Esophagus (tissue), 2 donors: ENCODE results near the gene LMO7. TPM values are rescaled to one million over a fixed set of nuclear protein-coding genes. Genes with fewer than 3 reads are reported as not detected.

Experiments used
- H3K27ac ChIP-seq, 2 donors: one replicate each; pipeline ENCODE4 v1.5.1; 2013; ENCODE audit warnings: low read depth in 2 of 2, mild to moderate bottlenecking in 2 of 2, inconsistent platforms in 1 of 2, low read length in 1 of 2, moderate library complexity in 1 of 2
- H3K27me3 ChIP-seq, 2 donors: one replicate each; pipeline ENCODE4 v1.6.1; 2013; ENCODE audit warnings: low read length in 2 of 2, control low read depth in 1 of 2, mild to moderate bottlenecking in 1 of 2; ENCODE audit not compliant: insufficient read depth in 2 of 2, control insufficient read depth in 1 of 2
- H3K36me3 ChIP-seq, 2 donors: one replicate each; pipeline ENCODE4 v1.6.1; 2013; ENCODE audit warnings: low read length in 1 of 2; ENCODE audit not compliant: control insufficient read depth in 2 of 2, insufficient read depth in 2 of 2
- H3K4me1 ChIP-seq, 2 donors: one replicate each; pipeline ENCODE4 v1.6.1; 2013; ENCODE audit warnings: low read length in 1 of 2; ENCODE audit not compliant: control insufficient read depth in 2 of 2, insufficient read depth in 2 of 2
- H3K4me3 ChIP-seq, 2 donors: one replicate each; pipeline ENCODE4 v1.5.1; 2013; ENCODE audit warnings: low read length in 2 of 2, mild to moderate bottlenecking in 2 of 2, low read depth in 1 of 2, moderate library complexity in 1 of 2
- H3K9me3 ChIP-seq, 2 donors: one replicate each; pipeline ENCODE4 v1.6.1; 2013; ENCODE audit warnings: mild to moderate bottlenecking in 2 of 2, low read depth in 1 of 2, low read length in 1 of 2, moderate library complexity in 1 of 2; ENCODE audit not compliant: control insufficient read depth in 2 of 2, insufficient read depth in 1 of 2
- WGBS, 2 donors: extraction: QIAGEN DNeasy Blood & Tissue Kit; methylation state at CpG; one replicate each; pipeline ENCODE4 v1.1.7; 2013; 5-methylcytosine and 5-hydroxymethylcytosine counted together
- polyA plus RNA-seq, 2 donors: library from polyadenylated mRNA; stranded (reverse); fragments of 200-250 nt; gene quantifications; one replicate each; pipeline ENCODE4 v1.2.3, GENCODE V29; 2013
- donor health status: healthy with polysubstance abuse.
- donor health status: Bipolar disorder and iron deficiency.

The LMO7 gene
- polyA plus RNA-seq, 2 donors = 115 to 253 TPM

DNA sequence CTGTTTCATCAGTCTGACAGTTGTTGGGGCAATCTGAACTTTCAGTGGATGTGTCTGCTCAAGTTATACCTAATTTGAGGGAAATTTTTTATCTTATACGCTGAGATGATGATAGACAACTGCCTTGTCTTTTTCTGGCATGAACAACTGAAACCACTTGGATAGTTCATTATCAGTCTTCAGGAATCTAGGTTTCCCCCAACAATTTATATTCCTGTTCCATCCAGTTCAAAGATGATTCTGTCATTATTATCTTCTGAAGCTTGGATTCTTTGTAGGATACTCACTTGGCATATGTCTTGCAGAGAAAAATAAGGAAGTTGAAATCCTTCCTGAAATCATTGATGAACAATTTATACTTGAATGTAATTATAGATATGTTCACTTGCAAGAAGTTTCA, 193.7 kb downstream of the LMO7 start:
- H3K36me3 ChIP-seq = peaks cover 0 to 4% of the 10 kb centered on the region in 2 donors
- H3K4me3 ChIP-seq = no peak overlapping the region
- no peaks in the 10 kb centered on the region for H3K4me1 ChIP-seq
- H3K27me3 ChIP-seq = no peaks in the 10 kb centered on the region
- no peak overlapping the region for H3K27ac ChIP-seq
- H3K9me3 ChIP-seq = no peaks in the 10 kb centered on the region
- WGBS, 2 donors = 92 to 95% methylated on average over 1 of the region's 1 CpG

DNA sequence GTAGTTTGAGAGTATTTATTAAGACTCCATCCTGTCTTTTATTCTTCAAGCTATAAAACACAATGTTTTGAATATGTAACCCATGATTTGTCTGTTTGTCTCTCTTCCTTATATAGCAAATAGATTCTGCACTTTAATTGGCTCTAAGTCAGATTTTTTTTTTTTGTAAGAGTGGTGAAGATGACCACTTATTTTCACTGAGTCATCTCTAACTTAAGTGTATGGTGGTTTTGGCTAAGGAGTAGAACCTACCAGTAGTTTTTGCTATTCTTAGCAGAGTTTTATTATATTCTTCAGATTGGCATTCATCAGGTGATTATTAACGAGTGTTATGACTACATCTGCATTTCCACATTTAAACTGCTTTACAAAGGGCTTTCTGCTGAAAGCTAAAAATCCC, 194.7 kb downstream of the LMO7 start:
- H3K27me3 ChIP-seq = no peaks in the 10 kb centered on the region
- H3K4me1 ChIP-seq = no peaks in the 10 kb centered on the region
- peaks cover 0 to 4% of the 10 kb centered on the region in 2 donors for H3K36me3 ChIP-seq
- no peak overlapping the region for H3K27ac ChIP-seq
- H3K4me3 ChIP-seq = no peak overlapping the region
- no peaks in the 10 kb centered on the region for H3K9me3 ChIP-seq
- WGBS, 2 donors = 85 to 91% methylated on average over 1 of the region's 1 CpG

DNA sequence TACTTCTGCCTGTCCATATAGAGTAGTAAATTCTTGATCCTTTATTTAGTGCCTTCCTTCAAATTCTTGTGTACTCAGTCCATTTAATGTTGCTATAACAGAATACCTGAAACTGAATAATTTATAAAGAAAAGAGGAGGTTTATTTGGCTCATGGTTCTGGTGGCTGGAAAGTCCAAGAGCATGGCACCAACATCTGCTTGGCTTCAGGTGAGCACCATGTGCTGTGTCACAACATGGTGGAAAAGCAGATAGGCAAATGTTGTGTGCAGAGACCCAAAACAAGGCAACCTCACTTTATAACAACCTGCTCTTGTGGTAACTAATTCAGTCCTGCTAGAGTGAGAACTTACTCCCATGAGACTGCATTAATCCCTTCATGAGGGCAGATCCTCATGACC, 195.3 kb downstream of the LMO7 start:
- no peaks in the 10 kb centered on the region for H3K36me3 ChIP-seq
- H3K9me3 ChIP-seq = no peaks in the 10 kb centered on the region
- no peaks in the 10 kb centered on the region for H3K27me3 ChIP-seq
- H3K4me3 ChIP-seq = no peak overlapping the region
- no peak overlapping the region for H3K27ac ChIP-seq
- no peaks in the 10 kb centered on the region for H3K4me1 ChIP-seq

DNA sequence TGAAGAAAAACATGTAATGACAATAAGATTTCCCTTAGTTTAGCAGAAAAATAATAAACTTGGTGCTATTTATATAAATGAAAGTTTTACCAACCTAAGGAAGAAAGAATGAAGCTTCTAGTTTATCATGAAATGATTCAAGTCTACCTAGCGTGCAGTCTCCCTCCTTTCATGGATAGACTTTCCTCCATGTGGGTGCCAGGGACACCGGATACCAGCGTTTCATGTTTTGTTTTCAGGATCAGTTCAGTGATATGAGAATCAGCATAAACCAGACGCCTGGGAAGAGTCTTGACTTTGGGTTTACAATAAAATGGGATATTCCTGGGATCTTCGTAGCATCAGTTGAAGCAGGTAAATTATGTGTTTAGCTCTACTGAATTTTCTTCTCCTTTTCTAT, 196.7 kb downstream of the LMO7 start:
- Histone ChIP-seq H3K4me3 (no peak overlapping the region), H3K27ac (no peak overlapping the region), H3K36me3 (no peaks in the 10 kb centered on the region), H3K4me1 (no peaks in the 10 kb centered on the region), H3K27me3 (no peaks in the 10 kb centered on the region), H3K9me3 (no peaks in the 10 kb centered on the region)
- 96 to 97% methylated on average over 5 of the region's 5 CpGs for WGBS, 2 donors

- Histone ChIP-seq H3K9me3 (no peaks in the 10 kb centered on the region), H3K27me3 (no peaks in the 10 kb centered on the region), H3K4me3 (no peak overlapping the region), H3K4me1 (no peaks in the 10 kb centered on the region), H3K36me3 (peaks cover 0 to 3% of the 10 kb centered on the region in 2 donors), H3K27ac (peak overlapping the region in 1 of 2 donors; percentile 12)
- WGBS, 2 donors = 47 to 60% methylated on average over 4 of the region's 4 CpGs
Measured at GRCh38 chr13:75836441-75836840, 200.3 kb downstream of the LMO7 start.

DNA sequence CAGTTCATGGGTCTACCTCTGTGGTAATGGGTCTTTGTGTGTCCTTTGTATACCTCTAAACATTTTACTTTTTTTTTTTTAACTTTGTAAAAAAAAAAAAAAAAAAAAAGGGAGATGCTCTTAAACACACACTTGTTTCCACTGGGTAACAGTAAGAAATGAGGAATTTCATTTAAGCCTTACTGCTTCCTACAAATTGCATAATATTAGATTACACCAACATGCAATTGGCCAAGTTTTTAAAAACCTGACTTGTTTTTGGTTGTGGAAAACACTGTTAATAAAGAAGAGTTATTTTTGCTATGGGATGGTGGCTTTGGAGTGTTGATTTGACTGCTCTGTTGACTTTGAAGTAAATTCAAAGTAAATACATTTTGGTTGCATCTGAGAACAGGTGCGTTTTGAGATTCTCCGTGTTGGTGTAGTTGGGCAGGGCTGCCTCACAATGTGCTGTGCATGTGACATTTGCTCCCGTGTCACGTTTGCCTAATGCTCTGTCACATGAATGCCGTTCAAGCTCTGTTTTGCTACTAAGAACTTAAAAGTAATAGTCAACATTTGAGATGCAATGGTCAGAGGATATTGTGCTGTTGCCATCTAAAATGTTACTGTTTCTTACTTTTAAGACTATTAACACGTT, 202.4 kb downstream of the LMO7 start:
- no peak overlapping the region for H3K4me3 ChIP-seq
- 68 to 85% methylated on average over 6 of the region's 6 CpGs for WGBS, 2 donors
- H3K36me3 ChIP-seq = peaks cover 6 to 10% of the 10 kb centered on the region in 2 donors
- H3K4me1 ChIP-seq = no peaks in the 10 kb centered on the region
- H3K9me3 ChIP-seq = no peaks in the 10 kb centered on the region
- no peaks in the 10 kb centered on the region for H3K27me3 ChIP-seq
- H3K27ac ChIP-seq = no peak overlapping the region

- Histone ChIP-seq H3K27me3 (no peaks in the 10 kb centered on the region), H3K4me3 (no peak overlapping the region), H3K4me1 (no peaks in the 10 kb centered on the region), H3K36me3 (peaks cover 6 to 10% of the 10 kb centered on the region in 2 donors), H3K27ac (no peak overlapping the region), H3K9me3 (no peaks in the 10 kb centered on the region)
- WGBS, 2 donors = 84 to 86% methylated on average over 2 of the region's 2 CpGs
Measured at GRCh38 chr13:75839406-75839805, 203.3 kb downstream of the LMO7 start.

GRCh38 chr13:75841905-75842304, 205.8 kb downstream of the LMO7 start:
- Histone ChIP-seq H3K4me3 (no peak overlapping the region), H3K36me3 (peaks cover 6 to 10% of the 10 kb centered on the region in 2 donors), H3K27ac (no peak overlapping the region), H3K27me3 (no peaks in the 10 kb centered on the region), H3K9me3 (no peaks in the 10 kb centered on the region), H3K4me1 (no peaks in the 10 kb centered on the region)
- WGBS, 2 donors = 94 to 98% methylated on average over 5 of the region's 5 CpGs

DNA sequence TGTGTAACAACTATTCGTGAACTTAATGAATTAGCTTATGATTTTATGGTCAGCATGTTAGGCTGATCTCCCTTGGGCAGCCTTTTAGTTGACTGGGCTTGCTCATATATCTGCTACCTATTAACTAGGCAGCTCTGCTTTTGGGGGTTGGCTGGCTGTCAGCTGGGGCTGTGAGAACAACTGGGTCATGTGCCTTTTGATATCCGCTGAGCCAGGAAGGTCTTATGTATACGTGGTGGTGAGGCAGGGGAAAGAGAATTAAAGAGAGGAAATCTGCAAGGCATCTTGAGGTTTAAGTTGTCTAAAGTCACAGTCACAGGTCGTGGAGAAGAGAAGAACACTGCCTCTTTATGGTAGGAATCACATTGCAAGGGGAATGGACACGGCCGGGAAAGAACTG, 206.9 kb downstream of the LMO7 start:
- no peaks in the 10 kb centered on the region for H3K27me3 ChIP-seq
- no peaks in the 10 kb centered on the region for H3K4me1 ChIP-seq
- no peak overlapping the region for H3K27ac ChIP-seq
- 91 to 93% methylated on average over 6 of the region's 6 CpGs for WGBS, 2 donors
- H3K36me3 ChIP-seq = peaks cover 6 to 10% of the 10 kb centered on the region in 2 donors
- H3K4me3 ChIP-seq = no peak overlapping the region
- H3K9me3 ChIP-seq = no peaks in the 10 kb centered on the region

DNA sequence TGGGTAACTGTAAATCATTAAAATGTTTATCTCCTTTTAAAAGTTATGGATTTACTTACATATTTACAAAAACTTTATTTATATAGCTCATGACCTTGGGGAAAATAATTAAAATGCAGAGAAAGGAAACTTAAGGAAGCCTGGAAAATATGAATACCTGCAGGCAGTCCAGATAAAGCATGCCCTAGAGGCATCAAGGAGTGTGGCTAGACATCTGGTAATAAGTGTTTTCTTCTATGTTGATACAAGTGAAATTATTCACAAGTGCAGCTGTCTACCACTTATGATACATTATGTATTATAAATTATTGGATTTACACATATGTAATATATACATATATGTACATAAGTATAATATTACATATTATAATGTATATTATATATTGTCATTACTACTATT, 207.9 kb downstream of the LMO7 start:
- Histone ChIP-seq H3K36me3 (peaks cover 6 to 10% of the 10 kb centered on the region in 2 donors), H3K27me3 (no peaks in the 10 kb centered on the region), H3K4me1 (no peaks in the 10 kb centered on the region), H3K4me3 (no peak overlapping the region), H3K27ac (no peak overlapping the region), H3K9me3 (no peaks in the 10 kb centered on the region)
